PC-3 (cell line): ENCODE results near the gene STRIP2. TPM values are rescaled to one million over a fixed set of nuclear protein-coding genes. Genes with fewer than 3 reads are reported as not detected.

ENCODE experiments used
- ATAC-seq: fragments of 200-7000 bp; cut with Tn5 transposase; 2 replicates; pipeline ENCODE4 v1.9.1; 2020; ENCODE audit warnings: mild to moderate bottlenecking, moderate library complexity
- BruUV-seq: library from RNA; stranded (reverse); fragments of 400-500 nt; replicated peaks from 2 replicates; lab custom pipeline; 2021; lab: Mats Ljungman, UMichigan
- CTCF ChIA-PET: fragments of 300-600 bp; sonication (Branson Sonifier 250); formaldehyde crosslinking; loops from one replicate; lab custom pipeline; 2022; ENCODE audit warnings: antibody characterized with exemption; lab: Charles Lee
- POLR2A ChIA-PET: fragments of 300-600 bp; sonication (Branson Sonifier 250); formaldehyde crosslinking; loops from one replicate; lab custom pipeline; 2022; ENCODE audit warnings: antibody characterized with exemption; ENCODE audit not compliant: unreplicated experiment; lab: Charles Lee
- DNase-seq: peaks from one replicate; pipeline ENCODE4 v3.0.0-alpha.2; 2015
- H2AFZ ChIP-seq: fragments of 300-600 bp; sonication (generic); 2 replicates; pipeline ENCODE4 v1.6.0; 2016; ENCODE audit warnings: antibody characterized with exemption, low read length
- H3F3A ChIP-seq: fragments of 300-600 bp; sonication (generic); one replicate; pipeline ENCODE4 v1.6.0; 2017; ENCODE audit warnings: antibody characterized with exemption, low read length, control low read depth, mild to moderate bottlenecking; ENCODE audit not compliant: unreplicated experiment
- H3K27ac ChIP-seq: fragments of 300-600 bp; sonication (generic); 2 replicates; pipeline ENCODE4 v1.5.1; 2016; ENCODE audit warnings: mild to moderate bottlenecking, low read length
- H3K27me3 ChIP-seq: fragments of 300-600 bp; sonication (generic); 2 replicates; pipeline ENCODE4 v1.6.1; 2016; ENCODE audit warnings: low read length, mixed read lengths
- H3K36me3 ChIP-seq: fragments of 300-600 bp; sonication (generic); 2 replicates; pipeline ENCODE4 v1.6.1; 2016; ENCODE audit warnings: low read depth, mixed run types, low read length, mixed read lengths
- H3K4me1 ChIP-seq: fragments of 300-600 bp; sonication (generic); 2 replicates; pipeline ENCODE4 v1.5.1; 2016; ENCODE audit warnings: low read length; ENCODE audit not compliant: insufficient read depth
- H3K4me2 ChIP-seq: fragments of 300-600 bp; sonication (generic); 2 replicates; pipeline ENCODE4 v1.6.0; 2016; ENCODE audit warnings: low read length
- H3K4me3 ChIP-seq: fragments of 300-600 bp; sonication (generic); 2 replicates; pipeline ENCODE4 v1.5.1; 2016; ENCODE audit warnings: mild to moderate bottlenecking, low read length, mixed read lengths
- H3K79me2 ChIP-seq: fragments of 300-600 bp; sonication (generic); 2 replicates; pipeline ENCODE4 v1.6.1; 2017; ENCODE audit warnings: low read length, mixed read lengths
- H3K9ac ChIP-seq: fragments of 300-600 bp; sonication (generic); 2 replicates; pipeline ENCODE4 v1.6.0; 2016; ENCODE audit warnings: mild to moderate bottlenecking, low read length
- H3K9me2 ChIP-seq: fragments of 300-600 bp; sonication (generic); replicated peaks from 2 replicates; pipeline ENCODE4 v1.6.1; 2016; ENCODE audit warnings: mixed run types, low read length, mixed read lengths
- H3K9me3 ChIP-seq: fragments of 300-600 bp; sonication (generic); 2 replicates; pipeline ENCODE4 v1.6.1; 2016; ENCODE audit warnings: low read length, mixed read lengths
- H4K20me1 ChIP-seq: fragments of 300-600 bp; sonication (generic); 2 replicates; pipeline ENCODE4 v1.6.1; 2016; ENCODE audit warnings: low read length, mixed read lengths
- CTCF ChIP-seq: fragments of 300-600 bp; sonication (generic); conservative IDR thresholded peaks from 2 replicates; pipeline ENCODE4 v1.5.1; 2017; ENCODE audit warnings: antibody characterized with exemption, low read depth, mild to moderate bottlenecking, low read length
- EZH2 ChIP-seq: fragments of 300-600 bp; sonication (generic); IDR thresholded peaks from one replicate; pipeline ENCODE4 v1.6.1; 2017; ENCODE audit warnings: antibody characterized with exemption, mild to moderate bottlenecking, low read length; ENCODE audit not compliant: unreplicated experiment
- EZH2phosphoT487 ChIP-seq: fragments of 300-600 bp; sonication (generic); IDR thresholded peaks from 2 replicates; pipeline ENCODE4 v1.6.1; 2018; ENCODE audit warnings: mild to moderate bottlenecking, antibody characterized with exemption, low read length, borderline replicate concordance
- intact Hi-C: fragments of 100-400 bp; cut with micrococcal nuclease; formaldehyde crosslinking; loops from 2 replicates; pipeline ENCODE4 v1.9.0; 2023
- total RNA-seq: library from RNA; depleted of rRNA; stranded (reverse); fragments of >200 nt; gene quantifications from 2 replicates; pipeline ENCODE4 v1.2.3, GENCODE V29; 2014

The STRIP2 gene
- total RNA-seq, 1 experiment from 2014 or later, result 7.5 TPM

- Histone ChIP-seq H3K4me2 (no peak overlapping the region), H3K9me2 (no peaks in the 10 kb centered on the region), H3F3A (no peaks in the 10 kb centered on the region), H4K20me1 (no peaks in the 10 kb centered on the region), H3K27ac (no peak overlapping the region), H3K36me3 (no peaks in the 10 kb centered on the region), H3K4me3 (no peak overlapping the region), H2AFZ (no peak overlapping the region), H3K4me1 (no peaks in the 10 kb centered on the region), H3K9ac (no peak overlapping the region), H3K79me2 (no peaks in the 10 kb centered on the region), H3K9me3 (no peaks in the 10 kb centered on the region), H3K27me3 (no peaks in the 10 kb centered on the region)
- no peak for DNase-seq
- POLR2A ChIA-PET, result no interaction called here
- BruUV-seq, result no TSS peak
- ATAC-seq, result no peak
- no peak for TF ChIP-seq EZH2
- no peak for TF ChIP-seq EZH2phosphoT487
- no peak for TF ChIP-seq CTCF
- intact Hi-C loops, result no loop called here
- CTCF ChIA-PET, result interaction anchor here (0.5 kb wide), 1 partner anchor 257 kb away, joined by 4 read pairs; no protein-coding TSS in a partner anchor
These were observed 48.6 kb upstream of the STRIP2 start for GRCh38 chr7:129385598-129385997.

DNA sequence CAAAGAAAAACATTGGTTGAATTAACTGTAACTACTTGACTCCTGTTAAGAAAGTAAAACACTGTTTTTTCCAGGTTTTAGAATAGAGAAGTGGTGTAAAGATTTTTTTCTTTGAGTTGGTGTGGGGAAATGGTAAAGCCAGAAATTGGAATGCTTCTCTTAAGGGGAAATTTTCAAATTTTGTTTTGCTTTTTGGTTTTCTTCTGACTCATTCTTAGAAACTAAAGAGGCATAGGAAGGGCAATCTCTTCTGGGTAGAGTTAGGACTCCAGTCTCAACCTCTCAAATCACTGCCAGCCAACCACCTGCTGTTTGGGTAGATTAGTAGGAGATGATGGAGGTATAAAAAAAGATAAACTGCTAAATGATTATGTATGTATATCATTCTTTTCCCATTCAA is 47.7 kb upstream of the STRIP2 start:
- Histone ChIP-seq H3K27me3 (no peaks in the 10 kb centered on the region), H3K79me2 (no peaks in the 10 kb centered on the region), H4K20me1 (no peaks in the 10 kb centered on the region), H3K4me2 (no peak overlapping the region), H2AFZ (no peak overlapping the region), H3K9ac (no peak overlapping the region), H3K9me3 (no peaks in the 10 kb centered on the region), H3K4me1 (no peaks in the 10 kb centered on the region), H3K9me2 (no peaks in the 10 kb centered on the region), H3K27ac (no peak overlapping the region), H3K36me3 (no peaks in the 10 kb centered on the region), H3K4me3 (no peak overlapping the region), H3F3A (no peaks in the 10 kb centered on the region)
- BruUV-seq, result no TSS peak
- intact Hi-C loops, result no loop called here
- CTCF ChIA-PET, result interaction anchor here (0.6 kb wide), 1 partner anchor 19 kb away, joined by 3 read pairs; no protein-coding TSS in a partner anchor
- POLR2A ChIA-PET, result no interaction called here
- DNase-seq (no peak), ATAC-seq (no peak)
- TF ChIP-seq CTCF, result no peak
- no peak for TF ChIP-seq EZH2phosphoT487
- TF ChIP-seq EZH2, result no peak

- TF ChIP-seq CTCF (no peak), EZH2phosphoT487 (no peak), EZH2 (no peak)
- Histone ChIP-seq H3K79me2 (no peaks in the 10 kb centered on the region), H3K4me2 (no peak overlapping the region), H2AFZ (no peak overlapping the region), H3K27ac (no peak overlapping the region), H4K20me1 (no peaks in the 10 kb centered on the region), H3K27me3 (no peaks in the 10 kb centered on the region), H3K9ac (no peak overlapping the region), H3F3A (no peaks in the 10 kb centered on the region), H3K9me3 (no peaks in the 10 kb centered on the region), H3K4me1 (no peaks in the 10 kb centered on the region), H3K9me2 (no peaks in the 10 kb centered on the region), H3K4me3 (no peak overlapping the region), H3K36me3 (no peaks in the 10 kb centered on the region)
- no peak for ATAC-seq
- POLR2A ChIA-PET, result no interaction called here
- intact Hi-C loops, result no loop called here
- no TSS peak for BruUV-seq
- no peak for DNase-seq
- CTCF ChIA-PET, result no interaction called here
These were observed 46.7 kb upstream of the STRIP2 start for GRCh38 chr7:129387537-129387936.
